OCI-LY1 (cell line): ENCODE measurements around the gene RNF175.

Experiments
- CTCF ChIP-seq: fragments of 200-600 bp; sonication (generic), shearing (Covaris generic); IDR thresholded peaks from 2 replicates; pipeline ENCODE4 v1.5.1; 2017; ENCODE audit warnings: mild to moderate bottlenecking, antibody characterized with exemption, low read length, moderate library complexity, mixed read lengths
- EZH2 ChIP-seq: fragments of 200-600 bp; sonication (generic), shearing (Covaris generic); IDR thresholded peaks from 2 replicates; pipeline ENCODE4 v1.8.0; 2017; ENCODE audit warnings: borderline replicate concordance, mixed run types, mild to moderate bottlenecking, antibody characterized with exemption, low read length, moderate library complexity, mixed read lengths

GRCh38 chr4:153725136-153725830, 34.5 kb downstream of the RNF175 start:
- no peak for TF ChIP-seq CTCF
- TF ChIP-seq EZH2: no peak
